Neural cell (in vitro differentiated cells): Measurements from ENCODE around the gene TP53AIP1. TPM values are rescaled to one million over a fixed set of nuclear protein-coding genes. Genes with fewer than 3 reads are reported as not detected.

Experiments
- H2AFZ ChIP-seq: fragments of 200-600, 300-800 bp; sonication (generic), shearing (Covaris generic); 2 replicates; pipeline ENCODE4 v1.6.0; 2014; ENCODE audit warnings: low read depth, mild to moderate bottlenecking, antibody characterized with exemption, low read length, moderate library complexity
- H3F3A ChIP-seq: fragments of 200-600 bp; shearing (Covaris generic); 2 replicates; pipeline ENCODE4 v1.6.1; 2016; ENCODE audit warnings: mild to moderate bottlenecking, moderate library complexity, mixed read lengths, antibody characterized with exemption, low read length; ENCODE audit not compliant: insufficient read depth, poor library complexity, severe bottlenecking
- H3K27ac ChIP-seq: fragments of 200-600, 300-800 bp; sonication (generic), shearing (Covaris generic); 2 replicates; pipeline ENCODE4 v1.5.1; 2014; ENCODE audit warnings: mild to moderate bottlenecking, low read length, moderate library complexity
- H3K27me3 ChIP-seq: fragments of 300-800, 200-600 bp; sonication (generic), shearing (Covaris generic); 2 replicates; pipeline ENCODE4 v1.6.0; 2014; ENCODE audit warnings: mild to moderate bottlenecking, low read depth, low read length, moderate library complexity; ENCODE audit not compliant: insufficient read depth
- H3K36me3 ChIP-seq: fragments of 300-800, 200-600 bp; sonication (generic), shearing (Covaris generic); 2 replicates; pipeline ENCODE4 v1.5.1; 2014; ENCODE audit warnings: mild to moderate bottlenecking, antibody characterized with exemption, low read length, moderate library complexity; ENCODE audit not compliant: insufficient read depth
- H3K4me2 ChIP-seq: fragments of 300-800, 200-600 bp; sonication (generic), shearing (Covaris generic); 2 replicates; pipeline ENCODE4 v1.6.0; 2014; ENCODE audit warnings: mild to moderate bottlenecking, low read length
- H3K4me3 ChIP-seq: fragments of 300-800, 200-600 bp; sonication (generic), shearing (Covaris generic); 2 replicates; pipeline ENCODE4 v1.5.1; 2014; ENCODE audit warnings: mild to moderate bottlenecking, low read length, moderate library complexity
- H3K79me2 ChIP-seq: fragments of 200-600 bp; shearing (Covaris generic); replicated peaks from 2 replicates; pipeline ENCODE4 v1.6.0; 2014; ENCODE audit warnings: mild to moderate bottlenecking, low read length, moderate library complexity; ENCODE audit not compliant: insufficient read depth
- H3K9ac ChIP-seq: fragments of 300-800, 200-600 bp; sonication (generic), shearing (Covaris generic); 2 replicates; pipeline ENCODE4 v1.6.1; 2016; ENCODE audit warnings: mild to moderate bottlenecking, low read length, mixed read lengths
- H3K9me2 ChIP-seq: fragments of 200-600 bp; shearing (Covaris generic); 2 replicates; pipeline ENCODE4 v1.6.1; 2016; ENCODE audit warnings: mild to moderate bottlenecking, low read length, mixed read lengths; ENCODE audit not compliant: insufficient read depth
- H3K9me3 ChIP-seq: fragments of 200-600, 300-800 bp; sonication (generic), shearing (Covaris generic); 2 replicates; pipeline ENCODE4 v1.6.1; 2016; ENCODE audit warnings: mild to moderate bottlenecking, mixed run types, low read length, moderate library complexity, mixed read lengths
- H4K20me1 ChIP-seq: fragments of 200-600 bp; shearing (Covaris generic); 2 replicates; pipeline ENCODE4 v1.6.1; 2016; ENCODE audit warnings: mild to moderate bottlenecking, mixed run types; ENCODE audit not compliant: insufficient read depth
- CTCF ChIP-seq: fragments of 450-650 bp; IDR thresholded peaks from 2 replicates; pipeline ENCODE4 v1.5.1; 2014; ENCODE audit warnings: antibody characterized with exemption, mild to moderate bottlenecking, moderate library complexity; ENCODE audit not compliant: poor library complexity, severe bottlenecking
- EP300 ChIP-seq: fragments of 450-650 bp; conservative IDR thresholded peaks from 2 replicates; pipeline ENCODE4 v1.6.1; 2014; ENCODE audit warnings: antibody characterized with exemption, mild to moderate bottlenecking, moderate library complexity; ENCODE audit not compliant: poor library complexity, severe bottlenecking
- EZH2 ChIP-seq: fragments of 200-600, 300-800 bp; shearing (Covaris generic), sonication (generic); IDR thresholded peaks from 2 replicates; pipeline ENCODE4 v1.6.1; 2014; ENCODE audit warnings: antibody characterized with exemption, low read length, borderline replicate concordance, mild to moderate bottlenecking; ENCODE audit not compliant: insufficient read depth, poor library complexity, severe bottlenecking
- POLR2AphosphoS5 ChIP-seq: IDR thresholded peaks from 2 replicates; pipeline ENCODE4 v1.6.1; 2012
- RAD21 ChIP-seq: fragments of 450-650 bp; conservative IDR thresholded peaks from 2 replicates; pipeline ENCODE4 v1.6.1; 2014; ENCODE audit warnings: antibody characterized with exemption, mild to moderate bottlenecking, moderate library complexity
- REST ChIP-seq: IDR thresholded peaks from 2 replicates; pipeline ENCODE4 v1.6.1; 2012; ENCODE audit warnings: borderline replicate concordance
- SMC3 ChIP-seq: fragments of 450-650 bp; conservative IDR thresholded peaks from 2 replicates; pipeline ENCODE4 v1.6.1; 2014; ENCODE audit warnings: antibody characterized with exemption, mild to moderate bottlenecking, moderate library complexity; ENCODE audit not compliant: poor library complexity
- TAF1 ChIP-seq: IDR thresholded peaks from 2 replicates; pipeline ENCODE4 v1.6.1; 2012; ENCODE audit warnings: low read depth
- polyA plus RNA-seq: library from polyadenylated mRNA; depleted of rRNA; stranded (reverse); fragments of >200 nt; gene quantifications from 2 replicates; pipeline ENCODE4 v1.2.3, GENCODE V29; 2014

TP53AIP1 gene
- polyA plus RNA-seq, 1 donor from 2014 or later, result 0.68 TPM

DNA sequence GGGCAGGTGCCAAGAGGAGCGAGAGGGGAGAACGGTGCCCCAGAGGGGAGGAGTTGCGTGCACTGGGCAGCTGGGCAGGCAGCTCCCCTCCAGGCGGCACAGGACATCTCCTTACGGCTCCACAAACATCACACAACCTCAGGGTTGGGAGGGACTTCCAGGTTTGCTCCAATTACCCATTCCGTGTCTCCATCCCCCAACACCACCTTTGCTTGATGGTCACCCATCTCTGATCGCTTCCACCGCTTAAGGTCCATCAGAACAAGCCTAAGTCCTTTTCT lies 14.5 kb upstream of the TP53AIP1 start:
- Histone ChIP-seq H3K9me2 (no peaks in the 10 kb centered on the region), H3K27me3 (no peaks in the 10 kb centered on the region), H3K27ac (no peak overlapping the region), H4K20me1 (no peaks in the 10 kb centered on the region), H3K9ac (no peak overlapping the region), H3K9me3 (no peaks in the 10 kb centered on the region), H3F3A (no peaks in the 10 kb centered on the region), H3K4me3 (no peak overlapping the region), H3K79me2 (no peaks in the 10 kb centered on the region), H2AFZ (no peak overlapping the region), H3K36me3 (peaks cover 10% of the 10 kb centered on the region), H3K4me2 (no peak overlapping the region)
- TF ChIP-seq EZH2, result no peak
- no peak for TF ChIP-seq TAF1
- no peak for TF ChIP-seq SMC3
- no peak for TF ChIP-seq EP300
- no peak for TF ChIP-seq POLR2AphosphoS5
- TF ChIP-seq RAD21, result no peak
- TF ChIP-seq REST, result no peak
- TF ChIP-seq CTCF, result no peak

- no peak overlapping the region for H3K4me2 ChIP-seq
- no peak overlapping the region for H2AFZ ChIP-seq
- H3K4me3 ChIP-seq, result no peak overlapping the region
- H3K27me3 ChIP-seq, result no peaks in the 10 kb centered on the region
- peak; percentile 94 for TF ChIP-seq CTCF
- no peak for TF ChIP-seq EZH2
- no peak for TF ChIP-seq REST
- peak; percentile 98 for TF ChIP-seq SMC3
- TF ChIP-seq RAD21, result peak; percentile 95
- H4K20me1 ChIP-seq, result no peaks in the 10 kb centered on the region
- H3K36me3 ChIP-seq, result peaks cover 10% of the 10 kb centered on the region
- no peaks in the 10 kb centered on the region for H3K9me3 ChIP-seq
- H3K79me2 ChIP-seq, result no peaks in the 10 kb centered on the region
- H3K9ac ChIP-seq, result no peak overlapping the region
- no peak overlapping the region for H3K27ac ChIP-seq
- H3F3A ChIP-seq, result no peaks in the 10 kb centered on the region
- no peaks in the 10 kb centered on the region for H3K9me2 ChIP-seq
Measured at GRCh38 chr11:128956401-128957201, 13.9 kb upstream of the TP53AIP1 start.
